ENCODE data around the gene SLC44A1.

Gene SLC44A1

DNA sequence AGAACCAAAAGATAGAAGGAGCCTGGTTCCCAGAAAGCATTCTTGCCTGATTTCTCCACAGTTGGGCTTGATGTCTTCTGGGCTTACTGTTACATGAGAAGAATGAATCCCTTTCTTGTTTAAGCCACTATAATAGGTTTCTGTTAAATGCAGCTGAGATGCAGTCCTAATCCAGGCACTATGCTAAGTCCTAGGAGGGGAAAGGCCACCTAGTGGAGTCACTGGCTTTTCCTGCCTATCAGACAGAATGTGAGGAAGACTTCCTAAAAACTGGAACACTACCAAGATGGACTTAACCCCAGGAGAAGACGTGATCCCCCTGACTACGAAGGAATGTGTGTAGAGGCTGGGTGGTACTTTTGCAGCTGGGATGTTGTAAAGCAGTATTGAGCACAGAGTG lies 169.1 kb downstream of the SLC44A1 start:
- H3K9ac ChIP-seq (ENCODE audit: low read length): no peak overlapping the region
- H3K23ac ChIP-seq (ENCODE audit: low read length in 2 of 2): no peak overlapping the region
- WGBS: 53% methylated on average over 2 of the region's 2 CpGs
- H3K18ac ChIP-seq (ENCODE audit: low read depth in 1 of 2, low read length in 2 of 2): peak overlapping the region in 1 of 2 experiments; percentile 21
- H3K9me3 ChIP-seq (ENCODE audit: control insufficient read depth, low read length): peaks cover 8% of the 10 kb centered on the region
- H2AK5ac ChIP-seq (ENCODE audit: low read length, severe bottlenecking): no peak overlapping the region
- no peak overlapping the region for H2BK15ac ChIP-seq (ENCODE audit: low read depth, poor library complexity, severe bottlenecking)
- no peaks in the 10 kb centered on the region for H3K36me3 ChIP-seq (ENCODE audit: control insufficient read depth in 1 of 2, insufficient read depth in 2 of 2, low read depth in 1 of 2, low read length in 2 of 2)
- H4K8ac ChIP-seq (ENCODE audit: low read length): no peak overlapping the region
- H2BK12ac ChIP-seq (ENCODE audit: low read length in 2 of 2): no peak overlapping the region
- no peak overlapping the region for H3K4me3 ChIP-seq (ENCODE audit: insufficient read depth in 1 of 2, low read depth in 1 of 2, low read length in 2 of 2)
- no peaks in the 10 kb centered on the region for H3K79me1 ChIP-seq (replicated peaks; ENCODE audit: low read length, poor library complexity, severe bottlenecking)
- no peak overlapping the region for H3K4me2 ChIP-seq (ENCODE audit: low read length, poor library complexity, severe bottlenecking)
- DNase-seq: peak; percentile 48
- no peak overlapping the region for H4K91ac ChIP-seq (ENCODE audit: low read length)
- H3K27me3 ChIP-seq (ENCODE audit: control insufficient read depth in 1 of 2, insufficient read depth in 1 of 2, low read length in 2 of 2): no peaks in the 10 kb centered on the region
- no peak overlapping the region for H2AFZ ChIP-seq (ENCODE audit: low read depth, low read length)
- peaks cover 1% of the 10 kb centered on the region for H3K4me1 ChIP-seq (ENCODE audit: control insufficient read depth, insufficient read depth, low read depth, low read length)
- H3K14ac ChIP-seq (ENCODE audit: low read length in 2 of 2): no peak overlapping the region
- no peak overlapping the region for H2BK5ac ChIP-seq (ENCODE audit: low read depth, low read length, poor library complexity, severe bottlenecking)
- no peak overlapping the region for H2BK120ac ChIP-seq (ENCODE audit: low read depth, low read length)
- H3K4ac ChIP-seq (ENCODE audit: low read depth in 1 of 2, low read length in 2 of 2): no peak overlapping the region
- no peak overlapping the region for H3K27ac ChIP-seq (ENCODE audit: low read length, poor library complexity, severe bottlenecking)

DNA sequence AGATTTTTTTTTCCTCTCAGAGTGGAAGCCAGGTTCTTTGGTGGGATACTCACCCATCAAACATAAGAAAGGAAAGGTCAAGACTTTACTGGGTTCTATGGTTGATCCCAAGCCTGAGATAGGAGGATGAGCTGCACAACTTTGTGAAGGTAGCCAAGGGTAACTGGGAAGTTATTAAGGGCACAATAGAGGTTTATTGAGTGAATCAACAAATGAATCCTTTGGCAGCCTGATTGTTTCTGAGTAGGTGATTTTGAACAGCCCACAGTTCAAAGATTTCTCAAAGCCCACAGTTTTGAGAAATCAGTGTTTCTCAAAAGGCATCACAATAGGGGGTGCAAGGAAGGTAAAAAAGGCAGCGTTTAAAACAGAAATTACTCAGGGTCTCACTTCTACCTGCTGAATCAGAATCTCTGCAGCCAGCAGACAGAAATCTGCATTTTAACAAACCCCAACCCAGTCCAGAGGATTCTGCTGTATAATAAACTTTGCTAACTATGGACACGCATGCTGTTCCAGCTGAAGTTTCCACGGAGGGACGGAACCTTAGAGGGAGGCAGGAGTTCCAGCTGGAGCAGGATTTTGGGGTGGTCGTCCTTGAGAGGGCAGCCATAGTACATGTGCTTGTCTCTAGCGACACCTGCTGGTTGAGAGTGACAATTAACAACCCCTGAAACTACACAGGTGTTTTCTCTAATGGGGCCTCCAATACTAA lies 170.7 kb downstream of the SLC44A1 start:
- H3K4me3 ChIP-seq (ENCODE audit: insufficient read depth in 1 of 2, low read depth in 1 of 2, low read length in 2 of 2): no peak overlapping the region
- H3K4me2 ChIP-seq (ENCODE audit: low read length, poor library complexity, severe bottlenecking): no peak overlapping the region
- H2BK12ac ChIP-seq (ENCODE audit: low read length in 2 of 2): no peak overlapping the region
- no peak overlapping the region for H3K23ac ChIP-seq (ENCODE audit: low read length in 2 of 2)
- WGBS: 9% methylated on average over 5 of the region's 6 CpGs
- H2AK5ac ChIP-seq (ENCODE audit: low read length, severe bottlenecking): no peak overlapping the region
- no peak overlapping the region for H4K91ac ChIP-seq (ENCODE audit: low read length)
- H4K8ac ChIP-seq (ENCODE audit: low read length): no peak overlapping the region
- H3K27ac ChIP-seq (ENCODE audit: low read length, poor library complexity, severe bottlenecking): no peak overlapping the region
- peak overlapping the region; percentile 19 for H3K9ac ChIP-seq (ENCODE audit: low read length)
- H2BK120ac ChIP-seq (ENCODE audit: low read depth, low read length): no peak overlapping the region
- no peak overlapping the region for H3K18ac ChIP-seq (ENCODE audit: low read depth in 1 of 2, low read length in 2 of 2)
- H3K4ac ChIP-seq (ENCODE audit: low read depth in 1 of 2, low read length in 2 of 2): no peak overlapping the region
- no peak overlapping the region for H2BK5ac ChIP-seq (ENCODE audit: low read depth, low read length, poor library complexity, severe bottlenecking)
- no peak overlapping the region for H2AFZ ChIP-seq (ENCODE audit: low read depth, low read length)
- H3K14ac ChIP-seq (ENCODE audit: low read length in 2 of 2): no peak overlapping the region
- H3K36me3 ChIP-seq (ENCODE audit: control insufficient read depth in 1 of 2, insufficient read depth in 2 of 2, low read depth in 1 of 2, low read length in 2 of 2): no peaks in the 10 kb centered on the region
- no peak overlapping the region for H2BK15ac ChIP-seq (ENCODE audit: low read depth, poor library complexity, severe bottlenecking)
- no peaks in the 10 kb centered on the region for H3K79me1 ChIP-seq (replicated peaks; ENCODE audit: low read length, poor library complexity, severe bottlenecking)
- no peaks in the 10 kb centered on the region for H3K27me3 ChIP-seq (ENCODE audit: control insufficient read depth in 1 of 2, insufficient read depth in 1 of 2, low read length in 2 of 2)
- peak; percentile 65 for DNase-seq
- H3K4me1 ChIP-seq (ENCODE audit: control insufficient read depth, insufficient read depth, low read depth, low read length): peaks cover 1% of the 10 kb centered on the region
- H3K9me3 ChIP-seq (ENCODE audit: control insufficient read depth, low read length): peaks cover 8% of the 10 kb centered on the region

DNA sequence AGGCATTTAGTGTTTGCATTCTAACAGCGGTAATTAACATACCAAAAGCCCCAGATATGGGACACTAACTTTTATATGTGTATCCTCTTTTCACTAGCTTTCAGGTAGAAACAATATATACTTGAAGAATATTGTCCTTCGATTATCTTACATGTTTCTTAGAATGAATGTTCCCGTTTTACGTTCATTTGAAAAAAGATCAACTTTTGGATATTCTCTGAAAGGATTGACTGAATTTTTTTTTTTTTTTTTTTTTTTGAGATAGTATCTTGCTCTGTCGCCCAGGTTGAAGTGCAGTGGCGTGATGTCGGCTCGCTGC lies 171.2 kb downstream of the SLC44A1 start:
- H3K18ac ChIP-seq (ENCODE audit: low read depth in 1 of 2, low read length in 2 of 2): no peak overlapping the region
- H2AFZ ChIP-seq (ENCODE audit: low read depth, low read length): no peak overlapping the region
- no peak for DNase-seq
- no peak overlapping the region for H3K23ac ChIP-seq (ENCODE audit: low read length in 2 of 2)
- no peaks in the 10 kb centered on the region for H3K79me1 ChIP-seq (replicated peaks; ENCODE audit: low read length, poor library complexity, severe bottlenecking)
- H2BK120ac ChIP-seq (ENCODE audit: low read depth, low read length): no peak overlapping the region
- no peak overlapping the region for H4K8ac ChIP-seq (ENCODE audit: low read length)
- H3K27me3 ChIP-seq (ENCODE audit: control insufficient read depth in 1 of 2, insufficient read depth in 1 of 2, low read length in 2 of 2): no peaks in the 10 kb centered on the region
- no peak overlapping the region for H2AK5ac ChIP-seq (ENCODE audit: low read length, severe bottlenecking)
- H3K14ac ChIP-seq (ENCODE audit: low read length in 2 of 2): no peak overlapping the region
- H3K4ac ChIP-seq (ENCODE audit: low read depth in 1 of 2, low read length in 2 of 2): no peak overlapping the region
- peaks cover 1% of the 10 kb centered on the region for H3K4me1 ChIP-seq (ENCODE audit: control insufficient read depth, insufficient read depth, low read depth, low read length)
- no peak overlapping the region for H3K4me2 ChIP-seq (ENCODE audit: low read length, poor library complexity, severe bottlenecking)
- no peak overlapping the region for H3K27ac ChIP-seq (ENCODE audit: low read length, poor library complexity, severe bottlenecking)
- H2BK15ac ChIP-seq (ENCODE audit: low read depth, poor library complexity, severe bottlenecking): no peak overlapping the region
- H2BK5ac ChIP-seq (ENCODE audit: low read depth, low read length, poor library complexity, severe bottlenecking): no peak overlapping the region
- H3K4me3 ChIP-seq (ENCODE audit: insufficient read depth in 1 of 2, low read depth in 1 of 2, low read length in 2 of 2): no peak overlapping the region
- H3K9me3 ChIP-seq (ENCODE audit: control insufficient read depth, low read length): peaks cover 8% of the 10 kb centered on the region
- WGBS: 66% methylated on average over 4 of the region's 8 CpGs
- H3K36me3 ChIP-seq (ENCODE audit: control insufficient read depth in 1 of 2, insufficient read depth in 2 of 2, low read depth in 1 of 2, low read length in 2 of 2): no peaks in the 10 kb centered on the region
- no peak overlapping the region for H2BK12ac ChIP-seq (ENCODE audit: low read length in 2 of 2)
- H3K9ac ChIP-seq (ENCODE audit: low read length): no peak overlapping the region
- H4K91ac ChIP-seq (ENCODE audit: low read length): no peak overlapping the region

- Histone ChIP-seq H3K4me2 (ENCODE audit: low read length, poor library complexity, severe bottlenecking) (no peak overlapping the region), H3K27ac (ENCODE audit: low read length, poor library complexity, severe bottlenecking) (no peak overlapping the region), H3K79me1 (replicated peaks; ENCODE audit: low read length, poor library complexity, severe bottlenecking) (no peaks in the 10 kb centered on the region), H3K4ac (ENCODE audit: low read depth in 1 of 2, low read length in 2 of 2) (no peak overlapping the region), H3K4me1 (ENCODE audit: control insufficient read depth, insufficient read depth, low read depth, low read length) (peaks cover 1% of the 10 kb centered on the region), H3K9me3 (ENCODE audit: control insufficient read depth, low read length) (peaks cover under 1% of the 10 kb centered on the region), H3K23ac (ENCODE audit: low read length in 2 of 2) (no peak overlapping the region), H4K91ac (ENCODE audit: low read length) (no peak overlapping the region), H3K14ac (ENCODE audit: low read length in 2 of 2) (no peak overlapping the region), H3K9ac (ENCODE audit: low read length) (no peak overlapping the region), H2AK5ac (ENCODE audit: low read length, severe bottlenecking) (no peak overlapping the region), H3K27me3 (ENCODE audit: control insufficient read depth in 1 of 2, insufficient read depth in 1 of 2, low read length in 2 of 2) (no peaks in the 10 kb centered on the region), H2BK12ac (ENCODE audit: low read length in 2 of 2) (no peak overlapping the region), H4K8ac (ENCODE audit: low read length) (no peak overlapping the region), H2BK15ac (ENCODE audit: low read depth, poor library complexity, severe bottlenecking) (no peak overlapping the region), H3K18ac (ENCODE audit: low read depth in 1 of 2, low read length in 2 of 2) (no peak overlapping the region), H3K36me3 (ENCODE audit: control insufficient read depth in 1 of 2, insufficient read depth in 2 of 2, low read depth in 1 of 2, low read length in 2 of 2) (no peaks in the 10 kb centered on the region), H2BK120ac (ENCODE audit: low read depth, low read length) (no peak overlapping the region), H3K4me3 (ENCODE audit: insufficient read depth in 1 of 2, low read depth in 1 of 2, low read length in 2 of 2) (no peak overlapping the region), H2BK5ac (ENCODE audit: low read depth, low read length, poor library complexity, severe bottlenecking) (no peak overlapping the region), H2AFZ (ENCODE audit: low read depth, low read length) (no peak overlapping the region)
- no peak for DNase-seq
- 100% methylated on average over 1 of the region's 1 CpG for WGBS
Observed at GRCh38 chr9:105416840-105417239, 172.4 kb downstream of the SLC44A1 start.

Measured in mesenchymal stem cell (in vitro differentiated cells and primary cell).